GM12875 (cell line): ENCODE measurements around the gene METTL18.
"Not testable (repeated sequence)": the region's sequence is repeated elsewhere in the genome, so short reads cannot be mapped to it uniquely, and the experiment has no call there.

Experiments
- H3K4me3 ChIP-seq: one replicate; pipeline ENCODE4 v1.5.1; 2011; ENCODE audit warnings: low read depth, low read length, control low read depth
- CTCF ChIP-seq: IDR thresholded peaks from 2 replicates; pipeline ENCODE4 v1.5.1; 2011; ENCODE audit warnings: low read depth, mild to moderate bottlenecking, control low read depth, inconsistent platforms, low read length, moderate library complexity, borderline replicate concordance; ENCODE audit not compliant: insufficient read depth

METTL18 gene

DNA sequence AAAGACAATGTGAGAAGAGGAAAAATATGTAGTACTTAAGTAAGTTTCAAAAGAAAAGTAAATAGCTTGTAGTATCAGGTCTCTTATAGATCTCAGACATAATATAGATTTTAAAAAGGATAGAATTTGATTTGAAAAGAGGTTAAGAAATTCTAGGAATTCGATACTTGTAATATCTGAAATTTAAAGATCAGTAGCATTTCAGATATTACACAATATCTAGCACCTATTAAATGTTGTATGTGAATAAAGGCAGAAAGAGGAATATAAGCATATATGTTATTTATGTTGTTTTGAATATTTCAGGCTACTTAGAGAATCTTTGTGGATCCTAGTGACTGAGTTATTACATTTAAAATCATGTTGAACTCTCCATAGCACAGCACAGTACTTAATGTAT is 35.0 kb upstream of the METTL18 start:
- TF ChIP-seq CTCF = no peak
- H3K4me3 ChIP-seq = no peak overlapping the region

GRCh38 chr1:169824153-169824552 is 29.4 kb upstream of the METTL18 start:
- no peak for TF ChIP-seq CTCF

GRCh38 chr1:169821500-169821899 is 26.8 kb upstream of the METTL18 start:
- TF ChIP-seq CTCF = no peak

More at GRCh38 chr1:169824153-169824552, 29.4 kb upstream of the METTL18 start:
- H3K4me3 ChIP-seq = no peak overlapping the region

DNA sequence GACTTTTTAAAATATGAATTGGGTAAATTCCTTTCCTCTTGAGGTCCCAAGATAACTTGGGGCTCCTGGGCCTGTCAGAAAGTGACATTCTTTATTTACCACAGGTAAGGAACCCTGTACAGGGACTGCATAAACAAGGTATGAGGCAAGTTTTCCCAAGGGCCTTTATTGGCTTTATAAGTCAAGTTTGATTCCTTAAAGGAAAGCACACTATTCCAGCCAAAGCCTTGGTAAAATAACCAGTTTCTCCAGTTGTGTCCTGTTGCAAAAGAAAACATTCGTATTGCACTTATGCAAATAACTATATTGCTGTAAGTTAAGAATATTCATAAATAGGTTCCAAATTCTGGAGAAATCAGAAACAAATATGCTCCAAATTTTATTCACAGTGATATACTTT is 21.9 kb upstream of the METTL18 start:
- TF ChIP-seq CTCF = no peak

More at GRCh38 chr1:169821500-169821899, 26.8 kb upstream of the METTL18 start:
- H3K4me3 ChIP-seq = no peak overlapping the region

DNA sequence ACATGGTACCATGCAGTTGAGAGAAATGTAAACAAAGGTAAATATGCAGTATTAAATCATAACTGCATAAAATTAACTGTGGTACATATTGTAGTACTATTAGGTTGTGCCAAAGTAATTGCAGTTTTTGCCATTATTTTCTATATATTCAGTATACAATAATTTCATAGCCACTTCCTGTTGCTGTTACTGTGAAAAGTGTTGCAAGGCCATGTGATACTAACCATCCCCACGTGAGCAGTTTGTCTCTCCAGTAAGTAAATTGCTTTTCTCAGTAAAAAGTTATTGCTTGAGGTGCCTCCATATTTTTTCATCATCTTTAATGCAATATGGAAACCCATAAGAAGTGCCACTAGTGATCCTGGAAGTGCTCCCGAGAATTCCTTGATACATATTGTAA is 19.6 kb upstream of the METTL18 start:
- no peak for TF ChIP-seq CTCF
- no peak overlapping the region for H3K4me3 ChIP-seq

More for the DNA sequence above, 21.9 kb upstream of the METTL18 start:
- H3K4me3 ChIP-seq = no peak overlapping the region

GRCh38 chr1:169812131-169812530 is 17.4 kb upstream of the METTL18 start:
- TF ChIP-seq CTCF = no peak
- no peak overlapping the region for H3K4me3 ChIP-seq

GRCh38 chr1:169811418-169812035 is 16.8 kb upstream of the METTL18 start:
- H3K4me3 ChIP-seq = not testable (repeated sequence)
